Urinary bladder (tissue), 4 donors: ENCODE data around the gene PPIL6. TPM values are rescaled to one million over a fixed set of nuclear protein-coding genes. Genes with fewer than 3 reads are reported as not detected.
A peak's percentile ranks its signal among the peaks of the same experiment; 100 is the strongest.

Experiments used
- DNase-seq: peaks from one replicate; pipeline ENCODE4 v3.0.0-alpha.2; 2015; ENCODE audit errors: extremely low spot score
- H3K27ac ChIP-seq: one replicate; pipeline ENCODE4 v1.5.1; 2013; ENCODE audit warnings: low read depth, mild to moderate bottlenecking, moderate library complexity
- H3K36me3 ChIP-seq: one replicate; pipeline ENCODE4 v1.6.1; 2013; ENCODE audit warnings: mild to moderate bottlenecking, moderate library complexity; ENCODE audit not compliant: insufficient read depth
- H3K4me1 ChIP-seq: one replicate; pipeline ENCODE4 v1.6.1; 2013; ENCODE audit warnings: mild to moderate bottlenecking, moderate library complexity; ENCODE audit not compliant: insufficient read depth
- H3K4me3 ChIP-seq: one replicate; pipeline ENCODE4 v1.5.1; 2013; ENCODE audit warnings: low read depth, low read length
- WGBS: extraction: QIAGEN DNeasy Blood & Tissue Kit; methylation state at CpG from one replicate; pipeline ENCODE4 v1.1.7; 2013; 5-methylcytosine and 5-hydroxymethylcytosine counted together
- polyA plus RNA-seq: library from polyadenylated mRNA; stranded (reverse); fragments of 200-250 nt; gene quantifications from one replicate; pipeline ENCODE4 v1.2.3, GENCODE V29; 2013
- total RNA-seq: library from RNA; depleted of rRNA; stranded (reverse); fragments of >200 nt; gene quantifications from one replicate; pipeline ENCODE4 v1.2.3, GENCODE V29; 2014
- donor health status: healthy with polysubstance abuse.
- donor health status: healthy.

PPIL6 gene
- total and polyA plus RNA-seq, 2 donors: 4.3 to 11.9 TPM

GRCh38 chr6:109429496-109429895, 10.9 kb downstream of the PPIL6 start:
- no peak for DNase-seq
- WGBS: 97% methylated on average over 3 of the region's 3 CpGs
- H3K27ac ChIP-seq: no peak overlapping the region
- no peaks in the 10 kb centered on the region for H3K4me1 ChIP-seq
- no peaks in the 10 kb centered on the region for H3K36me3 ChIP-seq
- no peak overlapping the region for H3K4me3 ChIP-seq

DNA sequence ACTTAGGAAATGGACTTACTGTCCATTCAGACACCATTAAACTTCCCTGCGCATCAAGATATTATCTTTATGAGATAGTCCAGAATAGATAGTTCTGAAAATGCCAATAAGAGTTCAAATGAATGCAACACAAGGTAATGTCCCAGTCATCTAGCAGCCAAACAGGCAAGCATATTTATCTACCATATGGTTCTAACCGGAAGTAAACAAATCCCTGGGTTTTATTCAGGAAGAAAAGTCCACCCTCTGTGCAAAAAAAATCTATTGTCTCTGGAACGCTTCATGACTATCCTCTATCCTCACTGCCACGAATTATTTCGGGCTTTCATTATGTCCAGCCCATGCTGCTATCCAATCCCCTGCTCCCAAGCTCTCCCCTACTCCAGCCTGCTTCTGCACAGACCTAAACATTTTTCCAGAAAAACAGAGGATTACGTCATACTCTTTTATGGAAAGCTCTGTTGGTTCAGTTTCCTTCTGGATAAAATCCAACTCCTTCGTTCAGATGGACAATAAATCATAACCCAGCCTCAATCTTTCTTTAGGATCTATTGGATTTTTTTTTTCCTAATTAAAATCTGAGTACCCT, 11.4 kb downstream of the PPIL6 start:
- H3K4me1 ChIP-seq: no peaks in the 10 kb centered on the region
- no peak overlapping the region for H3K27ac ChIP-seq
- no peaks in the 10 kb centered on the region for H3K36me3 ChIP-seq
- no peak overlapping the region for H3K4me3 ChIP-seq
- peak; percentile 35 for DNase-seq
- 22% methylated on average over 7 of the region's 7 CpGs for WGBS

DNA sequence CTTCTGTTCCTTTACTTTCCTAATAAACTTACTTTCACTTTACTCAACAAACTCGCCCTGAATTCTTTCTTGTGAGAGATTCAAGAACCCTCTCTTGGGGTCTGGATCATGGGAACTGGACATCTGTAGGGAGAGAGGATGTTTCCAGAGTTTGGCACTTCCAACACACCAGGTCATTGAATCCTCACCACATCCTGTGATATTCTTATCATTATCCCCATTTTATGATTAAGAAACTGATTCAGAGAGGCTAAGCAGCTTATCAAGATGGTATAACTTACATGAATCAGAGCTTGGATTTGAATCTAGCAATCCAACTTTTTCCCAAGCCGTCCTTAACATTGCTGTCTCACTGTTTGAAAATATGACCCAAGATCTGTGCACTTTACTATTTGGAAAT, 15.5 kb downstream of the PPIL6 start:
- Histone ChIP-seq H3K36me3 (no peaks in the 10 kb centered on the region), H3K27ac (no peak overlapping the region)
- WGBS: 84% methylated on average over 2 of the region's 2 CpGs

GRCh38 chr6:109421184-109421583, 19.2 kb downstream of the PPIL6 start:
- H3K27ac ChIP-seq: no peak overlapping the region
- DNase-seq: no peak
- 87% methylated on average over 1 of the region's 1 CpG for WGBS
- no peak overlapping the region for H3K4me3 ChIP-seq
- H3K36me3 ChIP-seq: no peaks in the 10 kb centered on the region
- H3K4me1 ChIP-seq: no peaks in the 10 kb centered on the region

More for the DNA sequence above, 15.5 kb downstream of the PPIL6 start:
- DNase-seq: no peak
- Histone ChIP-seq H3K4me1 (no peaks in the 10 kb centered on the region), H3K4me3 (no peak overlapping the region)

DNA sequence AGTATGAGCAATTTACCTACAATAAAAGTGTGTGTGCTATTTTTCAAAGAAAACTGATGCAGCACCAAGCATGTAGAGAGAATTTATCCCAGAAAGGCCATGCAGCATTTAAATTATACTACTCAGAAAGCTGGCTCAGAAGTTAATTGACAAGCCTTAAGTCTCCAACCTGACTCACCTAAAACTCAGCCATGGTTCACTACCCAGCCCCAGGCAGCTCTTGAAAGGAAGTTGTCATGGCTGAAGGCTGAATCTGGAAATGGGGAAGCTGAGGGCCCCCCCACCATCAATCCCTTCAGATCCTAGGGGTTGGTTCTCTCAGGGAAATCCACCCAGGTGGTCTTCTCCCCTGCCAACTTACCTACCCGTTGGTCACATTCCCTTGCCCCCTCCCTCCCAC, 19.7 kb downstream of the PPIL6 start:
- no peaks in the 10 kb centered on the region for H3K36me3 ChIP-seq
- 43% methylated on average over 1 of the region's 1 CpG for WGBS
- DNase-seq: no peak
- no peak overlapping the region for H3K27ac ChIP-seq
- H3K4me1 ChIP-seq: no peaks in the 10 kb centered on the region
- no peak overlapping the region for H3K4me3 ChIP-seq

DNA sequence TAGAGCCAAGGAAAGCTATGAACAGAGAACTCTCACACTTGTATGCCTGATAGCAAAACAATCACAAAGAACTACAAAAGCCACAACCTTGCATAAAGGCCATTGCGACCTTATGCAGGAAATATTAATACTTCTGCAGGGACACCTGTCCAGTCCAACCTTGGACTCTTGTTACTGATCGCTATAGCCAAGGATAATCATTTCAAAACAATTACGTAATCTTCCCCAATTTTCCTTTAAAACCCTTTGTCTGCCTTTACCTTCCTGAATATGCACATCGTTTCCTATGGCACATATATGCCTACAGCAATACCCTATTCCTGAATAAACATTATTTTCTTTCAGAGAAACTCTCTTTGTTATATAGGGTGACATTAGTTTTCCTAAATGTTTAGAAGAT, 22.8 kb downstream of the PPIL6 start:
- H3K4me1 ChIP-seq: no peaks in the 10 kb centered on the region
- DNase-seq: no peak
- 92% methylated on average over 4 of the region's 4 CpGs for WGBS
- H3K27ac ChIP-seq: no peak overlapping the region
- no peaks in the 10 kb centered on the region for H3K36me3 ChIP-seq
- H3K4me3 ChIP-seq: no peak overlapping the region

GRCh38 chr6:109411034-109411433, 29.4 kb downstream of the PPIL6 start:
- Histone ChIP-seq H3K27ac (no peak overlapping the region), H3K4me1 (no peaks in the 10 kb centered on the region), H3K36me3 (no peaks in the 10 kb centered on the region), H3K4me3 (no peak overlapping the region)
- no peak for DNase-seq
- WGBS: 97% methylated on average over 2 of the region's 2 CpGs

DNA sequence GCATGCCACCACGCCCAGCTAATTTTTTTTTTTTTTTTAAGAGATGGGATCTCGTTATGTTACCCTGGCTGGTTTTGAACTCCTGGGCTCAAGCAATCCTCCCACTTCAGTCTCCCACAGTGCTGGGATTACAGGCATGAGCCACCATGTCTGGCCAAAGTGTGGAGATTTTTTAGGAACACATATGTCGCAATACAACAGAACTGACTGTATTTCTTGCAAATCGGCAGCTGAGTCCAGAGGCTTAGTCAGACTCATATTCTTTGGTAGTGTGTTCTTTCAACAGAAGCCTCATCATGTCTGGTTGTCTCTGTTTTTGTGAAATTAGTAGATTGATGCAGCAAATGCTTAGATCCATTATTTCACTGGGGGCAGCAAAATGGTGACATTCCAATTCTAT, 34.2 kb downstream of the PPIL6 start:
- H3K4me3 ChIP-seq: no peak overlapping the region
- H3K27ac ChIP-seq: no peak overlapping the region
- WGBS: 86% methylated on average over 4 of the region's 4 CpGs
- DNase-seq: no peak
- no peaks in the 10 kb centered on the region for H3K4me1 ChIP-seq
- no peaks in the 10 kb centered on the region for H3K36me3 ChIP-seq

DNA sequence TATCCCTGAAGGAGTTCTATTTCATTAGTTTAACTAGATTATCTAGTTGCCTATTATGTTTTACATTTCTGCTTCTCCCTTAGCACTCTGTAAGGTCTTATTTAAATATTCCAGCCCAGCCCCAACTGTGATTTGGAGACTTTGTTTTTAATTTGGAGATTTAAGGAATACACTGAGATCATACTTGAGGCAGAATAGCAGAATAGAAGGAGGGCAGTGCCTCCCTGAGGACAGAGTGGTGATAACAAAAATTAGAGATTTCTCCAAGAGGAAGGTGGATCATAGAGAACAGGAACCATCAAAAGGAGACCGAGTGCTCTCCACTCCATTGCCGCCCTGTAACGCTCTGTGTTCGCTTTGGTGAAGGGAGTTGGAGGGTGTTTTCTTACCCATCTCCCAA, 43.4 kb downstream of the PPIL6 start:
- Histone ChIP-seq H3K36me3 (peaks cover 2% of the 10 kb centered on the region), H3K27ac (no peak overlapping the region), H3K4me3 (no peak overlapping the region), H3K4me1 (no peaks in the 10 kb centered on the region)
- DNase-seq: no peak
- 75% methylated on average over 4 of the region's 4 CpGs for WGBS

GRCh38 chr6:109396046-109396718, 44.2 kb downstream of the PPIL6 start:
- Histone ChIP-seq H3K27ac (no peak overlapping the region), H3K4me1 (no peaks in the 10 kb centered on the region), H3K36me3 (peaks cover 2% of the 10 kb centered on the region), H3K4me3 (no peak overlapping the region)
- WGBS: 94% methylated on average over 12 of the region's 12 CpGs
- no peak for DNase-seq

DNA sequence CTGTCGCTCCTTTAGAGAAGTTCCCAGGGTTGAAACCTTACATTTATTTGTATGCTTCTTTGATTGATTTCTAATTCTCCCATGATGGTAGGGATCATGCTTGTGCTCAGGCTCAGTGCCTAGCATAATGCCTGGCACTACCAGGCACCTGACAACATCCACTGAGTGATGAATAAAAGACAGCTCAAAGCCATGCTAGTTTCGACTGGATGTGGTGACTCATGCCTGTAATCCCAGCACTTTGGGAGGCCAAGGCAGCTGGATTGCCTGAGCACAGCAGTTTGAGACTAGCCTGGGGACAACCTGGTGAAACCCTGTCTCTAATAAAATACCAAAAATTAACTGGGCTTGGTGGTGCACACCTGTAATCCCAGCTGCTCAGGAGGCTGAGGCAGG, 46.5 kb downstream of the PPIL6 start:
- 76% methylated on average over 2 of the region's 2 CpGs for WGBS
- Histone ChIP-seq H3K4me3 (no peak overlapping the region), H3K27ac (no peak overlapping the region), H3K36me3 (no peaks in the 10 kb centered on the region), H3K4me1 (no peaks in the 10 kb centered on the region)
- DNase-seq: no peak

GRCh38 chr6:109393157-109393885, 47.1 kb downstream of the PPIL6 start:
- H3K4me3 ChIP-seq: no peak overlapping the region
- H3K4me1 ChIP-seq: no peaks in the 10 kb centered on the region
- no peak for DNase-seq
- no peak overlapping the region for H3K27ac ChIP-seq
- WGBS: 88% methylated on average over 5 of the region's 5 CpGs
- no peaks in the 10 kb centered on the region for H3K36me3 ChIP-seq

- no peak overlapping the region for H3K27ac ChIP-seq
- H3K4me1 ChIP-seq: no peaks in the 10 kb centered on the region
- DNase-seq: no peak
- no peaks in the 10 kb centered on the region for H3K36me3 ChIP-seq
- H3K4me3 ChIP-seq: no peak overlapping the region
- 53% methylated on average over 6 of the region's 6 CpGs for WGBS
Measured at GRCh38 chr6:109389650-109390274, 50.7 kb downstream of the PPIL6 start.

- Histone ChIP-seq H3K4me3 (no peak overlapping the region), H3K27ac (no peak overlapping the region), H3K36me3 (no peaks in the 10 kb centered on the region), H3K4me1 (no peaks in the 10 kb centered on the region)
- 69% methylated on average over 1 of the region's 1 CpG for WGBS
- no peak for DNase-seq
Measured at GRCh38 chr6:109388265-109388664, 52.2 kb downstream of the PPIL6 start.
